HCT116 (cell line): ENCODE measurements around the gene RAPGEF1. TPM values are rescaled to one million over a fixed set of nuclear protein-coding genes. Genes with fewer than 3 reads are reported as not detected.
A peak's percentile ranks its signal among the peaks of the same experiment; 100 is the strongest.

Experiments used
- ATAC-seq: fragments of 200-7000 bp; cut with Tn5 transposase; 2 replicates; pipeline ENCODE4 v1.9.1; 2020; ENCODE audit warnings: mild to moderate bottlenecking, moderate library complexity
- BruUV-seq: library from RNA; stranded (reverse); fragments of 400-500 nt; replicated peaks from 2 replicates; lab custom pipeline; 2021; lab: Mats Ljungman, UMichigan
- CTCF ChIA-PET: fragments of 300-600 bp; sonication (Branson Sonifier 250); formaldehyde crosslinking; loops from one replicate; lab custom pipeline; 2021; ENCODE audit warnings: antibody characterized with exemption; lab: Charles Lee
- POLR2A ChIA-PET: fragments of 300-600, 350-600 bp; sonication (Branson Sonifier 250); formaldehyde crosslinking; loops from one replicate; lab custom pipeline; 2021; ENCODE audit warnings: antibody characterized with exemption; lab: Charles Lee
- RAD21 ChIA-PET, 2 experiments: fragments of 300-600 bp; sonication (Branson Sonifier 250); formaldehyde crosslinking; loops; one replicate each; lab custom pipeline; 2023; ENCODE audit warnings: low total read pairs in 2 of 2; ENCODE audit not compliant: uncharacterized antibody in 2 of 2, unreplicated experiment in 2 of 2, low non-redundant PET in 1 of 2; lab: Charles Lee
- DNase-seq: peaks from one replicate; pipeline ENCODE4 v3.0.0-alpha.2; 2010; ENCODE audit warnings: low read depth, low spot score
- H2AFZ ChIP-seq: fragments of 200-600 bp; shearing (Covaris generic), sonication (generic); 2 replicates; pipeline ENCODE4 v1.6.1; 2017; ENCODE audit warnings: low read depth, mixed run types, mixed read lengths, antibody characterized with exemption, low read length; ENCODE audit not compliant: poor library complexity, severe bottlenecking
- H3K27ac ChIP-seq: 2 replicates; pipeline ENCODE4 v1.5.1; 2012; ENCODE audit warnings: low read depth, low read length
- H3K27me3 ChIP-seq: fragments of 200-600 bp; sonication (generic); 2 replicates; pipeline ENCODE4 v1.6.1; 2016; ENCODE audit warnings: mixed run types, low read length, mixed read lengths; ENCODE audit not compliant: insufficient read depth
- H3K36me3 ChIP-seq, 2 experiments: fragments of 200-500 bp in 1 of 2; fragments of 200-600 bp in 1 of 2; sonication (Bioruptor generic) in 1 of 2; sonication (generic) in 1 of 2; 2 replicates each; pipeline versions ENCODE4 v1.5.1 to v1.6.1; 2014 to 2016; ENCODE audit warnings: low read length in 2 of 2, inconsistent platforms in 1 of 2, mixed read lengths in 1 of 2, mixed run types in 1 of 2; ENCODE audit not compliant: insufficient read depth in 2 of 2, control insufficient read depth in 1 of 2
- H3K4me1 ChIP-seq, 2 experiments: fragments of 200-600 bp in 1 of 2; sonication (generic) in 1 of 2; 2 replicates each; pipeline versions ENCODE4 v1.5.1 to v1.6.1; 2012 to 2017; ENCODE audit warnings: low read length in 2 of 2, inconsistent platforms in 1 of 2, mild to moderate bottlenecking in 1 of 2, mixed read lengths in 1 of 2, mixed run types in 1 of 2, moderate library complexity in 1 of 2; ENCODE audit not compliant: insufficient read depth in 2 of 2, control insufficient read depth in 1 of 2
- H3K4me2 ChIP-seq: fragments of 200-600 bp; sonication (generic); 2 replicates; pipeline ENCODE4 v1.6.1; 2017; ENCODE audit warnings: mixed run types, low read length, mixed read lengths
- H3K4me3 ChIP-seq, 2 experiments: fragments of 200-600 bp in 1 of 2; sonication (generic) in 1 of 2; replicated peaks in 1 of 2; 2 replicates each; pipeline ENCODE4 v1.5.1; 2011 to 2016; ENCODE audit warnings: low read length in 2 of 2, control low read depth in 1 of 2, low read depth in 1 of 2, mild to moderate bottlenecking in 1 of 2, mixed read lengths in 1 of 2, mixed run types in 1 of 2
- H3K79me2 ChIP-seq: fragments of 200-600 bp; sonication (generic); 2 replicates; pipeline ENCODE4 v1.6.1; 2017; ENCODE audit warnings: mild to moderate bottlenecking, mixed run types, low read length, moderate library complexity, mixed read lengths; ENCODE audit not compliant: insufficient read depth
- H3K9ac ChIP-seq: fragments of 200-600 bp; sonication (generic); 2 replicates; pipeline ENCODE4 v1.6.1; 2016; ENCODE audit warnings: low read length, mixed read lengths
- H3K9me2 ChIP-seq: fragments of 200-600 bp; sonication (generic), shearing (Covaris generic); 2 replicates; pipeline ENCODE4 v1.6.1; 2017; ENCODE audit warnings: mixed run types, mild to moderate bottlenecking, moderate library complexity; ENCODE audit not compliant: insufficient read depth
- H3K9me3 ChIP-seq, 2 experiments: fragments of 200-500 bp in 1 of 2; fragments of 200-600 bp in 1 of 2; sonication (Bioruptor generic) in 1 of 2; sonication (generic) in 1 of 2; 2 replicates each; pipeline ENCODE4 v1.6.1; 2014 to 2017; ENCODE audit warnings: low read length in 2 of 2, mixed read lengths in 2 of 2, inconsistent platforms in 1 of 2, low read depth in 1 of 2, mild to moderate bottlenecking in 1 of 2, mixed run types in 1 of 2, moderate library complexity in 1 of 2; ENCODE audit not compliant: control insufficient read depth in 1 of 2, insufficient read depth in 1 of 2
- H4K20me1 ChIP-seq: fragments of 200-600 bp; sonication (generic), shearing (Covaris generic); 2 replicates; pipeline ENCODE4 v1.6.1; 2017; ENCODE audit warnings: mixed run types, mild to moderate bottlenecking, moderate library complexity; ENCODE audit not compliant: insufficient read depth
- CBX3 ChIP-seq: IDR thresholded peaks from 2 replicates; pipeline ENCODE4 v1.6.1; 2012; ENCODE audit warnings: low read depth
- CEBPB ChIP-seq: IDR thresholded peaks from 2 replicates; pipeline ENCODE4 v1.6.1; 2012; ENCODE audit warnings: low read depth
- EGR1 ChIP-seq: IDR thresholded peaks from 2 replicates; pipeline ENCODE4 v1.6.1; 2012; ENCODE audit warnings: low read depth
- EZH2 ChIP-seq: fragments of 200-600 bp; sonication (generic); IDR thresholded peaks from 2 replicates; pipeline ENCODE4 v1.6.1; 2017; ENCODE audit warnings: antibody characterized with exemption, mixed run types
- EZH2phosphoT487 ChIP-seq: fragments of 200-600 bp; IDR thresholded peaks from 2 replicates; pipeline ENCODE4 v1.6.1; 2018; ENCODE audit warnings: antibody characterized with exemption, borderline replicate concordance
- JUND ChIP-seq: IDR thresholded peaks from 2 replicates; pipeline ENCODE4 v1.6.1; 2012
- POLR2A ChIP-seq: IDR thresholded peaks from 2 replicates; pipeline ENCODE4 v1.7.0; 2011; ENCODE audit warnings: borderline replicate concordance; ENCODE audit not compliant: insufficient read depth, insufficient read length; ENCODE audit errors: extremely low read depth
- POLR2AphosphoS5 ChIP-seq: IDR thresholded peaks from 2 replicates; pipeline ENCODE4 v1.6.1; 2011; ENCODE audit warnings: mild to moderate bottlenecking, low read depth, low read length, moderate library complexity
- RAD21 ChIP-seq: IDR thresholded peaks from 2 replicates; pipeline ENCODE4 v1.6.1; 2012; ENCODE audit warnings: low read depth, mild to moderate bottlenecking
- ZFX ChIP-seq: fragments of 450-650 bp; IDR thresholded peaks from 2 replicates; pipeline ENCODE4 v1.6.1; 2017
- ZNF274 ChIP-seq: fragments of 200-500 bp; sonication (Bioruptor generic); IDR thresholded peaks from 2 replicates; pipeline ENCODE4 v1.6.1; 2014; ENCODE audit warnings: mild to moderate bottlenecking, low read depth, low read length, inconsistent platforms
- intact Hi-C: fragments of 100-400 bp; cut with micrococcal nuclease; formaldehyde crosslinking; loops from 2 replicates; pipeline ENCODE4 v1.10.0; 2022
- total RNA-seq: library from RNA; stranded (reverse); gene quantifications from one replicate; pipeline ENCODE4 v1.2.1, GENCODE V29; 2021; ENCODE audit not compliant: unreplicated experiment
- TF ChIP-seq, protein P1 (sequence below): IDR thresholded peaks from 2 replicates; pipeline ENCODE4 v1.6.1; 2011; ENCODE audit warnings: mild to moderate bottlenecking, low read length, moderate library complexity; ENCODE audit not compliant: insufficient replicate concordance; ENCODE audit errors: extremely low read depth
- TF ChIP-seq, protein P2 (sequence below), 3 experiments: fragments of 200-600 bp in 1 of 3; sonication (generic) in 1 of 3; IDR thresholded peaks in 2 of 3; conservative IDR thresholded peaks in 1 of 3; 2 replicates each; pipeline ENCODE4 v1.5.1; 2012 to 2017; ENCODE audit warnings: low read depth in 2 of 3, low read length in 2 of 3, antibody characterized with exemption in 1 of 3, borderline replicate concordance in 1 of 3, control low read depth in 1 of 3, mild to moderate bottlenecking in 1 of 3, mixed read lengths in 1 of 3, mixed run types in 1 of 3, moderate library complexity in 1 of 3; ENCODE audit not compliant: insufficient read depth in 1 of 3
- TF ChIP-seq, protein P3 (sequence below): IDR thresholded peaks from 2 replicates; pipeline ENCODE4 v1.6.1; 2012

The RAPGEF1 gene
- total RNA-seq, 1 experiment from 2014 or later = 43.0 TPM

DNA sequence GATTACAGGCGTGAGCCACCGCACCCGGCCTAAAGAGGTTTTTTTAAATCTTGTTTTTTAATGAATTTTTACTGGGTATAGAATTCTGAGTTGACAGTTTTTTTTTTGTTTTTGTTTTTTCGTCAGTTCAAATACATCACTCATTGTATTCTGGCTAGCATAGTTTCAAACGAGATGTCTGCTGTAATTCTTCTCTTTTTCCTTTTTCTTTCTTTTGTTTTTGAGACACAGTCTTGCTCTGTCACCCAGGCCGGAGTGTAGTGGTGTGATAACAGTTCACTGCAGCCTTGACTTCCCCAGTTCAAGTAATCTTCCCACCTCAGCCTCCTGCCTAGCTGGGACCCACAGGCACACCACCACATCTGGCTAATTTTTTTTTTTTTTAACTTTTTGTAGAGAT, 196.7 kb downstream of the RAPGEF1 start:
- ChIA-PET POLR2A (no interaction called here), CTCF (no interaction called here), RAD21 (no interaction called here)
- intact Hi-C loops = no loop called here
- Histone ChIP-seq H3K4me2 (no peak overlapping the region), H3K9me3 (peaks cover 0 to 12% of the 10 kb centered on the region in 2 experiments; a peak in 2 of 4 replicates), H3K9ac (no peak overlapping the region), H3K9me2 (no peaks in the 10 kb centered on the region), H3K79me2 (no peaks in the 10 kb centered on the region), H3K4me3 (no peak overlapping the region), H4K20me1 (no peaks in the 10 kb centered on the region), H3K27me3 (no peaks in the 10 kb centered on the region), H3K27ac (no peak overlapping the region), H2AFZ (no peak overlapping the region), H3K4me1 (peaks cover 3 to 9% of the 10 kb centered on the region in 2 experiments; a peak in 1 of 4 replicates), H3K36me3 (no peaks in the 10 kb centered on the region)
- ATAC-seq (no peak), DNase-seq (no peak)
- TF ChIP-seq EZH2 = no peak
- peak; percentile 84 for TF ChIP-seq CBX3
- TF ChIP-seq EZH2phosphoT487 = no peak
- no peak for TF ChIP-seq ZNF274
- TF ChIP-seq, protein P1, sequence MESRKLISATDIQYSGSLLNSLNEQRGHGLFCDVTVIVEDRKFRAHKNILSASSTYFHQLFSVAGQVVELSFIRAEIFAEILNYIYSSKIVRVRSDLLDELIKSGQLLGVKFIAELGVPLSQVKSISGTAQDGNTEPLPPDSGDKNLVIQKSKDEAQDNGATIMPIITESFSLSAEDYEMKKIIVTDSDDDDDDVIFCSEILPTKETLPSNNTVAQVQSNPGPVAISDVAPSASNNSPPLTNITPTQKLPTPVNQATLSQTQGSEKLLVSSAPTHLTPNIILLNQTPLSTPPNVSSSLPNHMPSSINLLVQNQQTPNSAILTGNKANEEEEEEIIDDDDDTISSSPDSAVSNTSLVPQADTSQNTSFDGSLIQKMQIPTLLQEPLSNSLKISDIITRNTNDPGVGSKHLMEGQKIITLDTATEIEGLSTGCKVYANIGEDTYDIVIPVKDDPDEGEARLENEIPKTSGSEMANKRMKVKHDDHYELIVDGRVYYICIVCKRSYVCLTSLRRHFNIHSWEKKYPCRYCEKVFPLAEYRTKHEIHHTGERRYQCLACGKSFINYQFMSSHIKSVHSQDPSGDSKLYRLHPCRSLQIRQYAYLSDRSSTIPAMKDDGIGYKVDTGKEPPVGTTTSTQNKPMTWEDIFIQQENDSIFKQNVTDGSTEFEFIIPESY = no peak
- BruUV-seq = no TSS peak

DNA sequence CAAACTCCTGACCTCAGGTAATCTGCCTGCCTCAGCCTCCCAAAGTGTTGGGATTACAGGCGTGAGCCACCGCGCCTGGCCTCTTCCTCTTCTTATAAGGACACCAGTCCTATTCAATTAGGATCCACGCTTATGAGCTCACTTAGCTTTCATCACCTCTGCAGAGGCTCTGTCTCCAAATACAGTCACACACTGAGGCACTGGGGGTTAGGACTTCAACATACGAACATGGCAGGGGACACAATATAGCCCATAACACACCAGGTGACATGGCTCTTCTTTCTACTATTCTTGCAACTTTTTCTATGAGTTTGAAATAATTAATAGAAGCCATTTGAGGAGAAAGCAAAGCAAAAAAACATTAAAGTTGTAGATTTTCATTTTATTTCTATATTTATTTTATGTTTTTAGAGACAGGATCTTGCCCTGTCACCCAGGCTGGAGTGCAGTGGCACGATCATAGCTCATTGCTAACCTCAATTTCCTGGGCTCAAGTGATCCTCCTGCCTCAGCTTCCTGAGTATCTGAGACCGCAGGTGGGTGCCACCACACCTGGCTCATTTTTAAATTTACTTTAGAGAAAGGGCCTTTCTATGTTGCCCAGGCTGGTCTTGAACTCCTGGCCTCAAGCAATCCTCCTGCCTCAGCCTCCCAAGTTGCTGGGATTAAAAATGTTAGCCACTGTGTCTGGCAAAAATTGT, 200.5 kb downstream of the RAPGEF1 start:
- ChIA-PET POLR2A (no interaction called here), CTCF (no interaction called here), RAD21 (no interaction called here)
- Histone ChIP-seq H4K20me1 (no peaks in the 10 kb centered on the region), H3K27me3 (no peaks in the 10 kb centered on the region), H3K9me3 (peaks cover 0 to 10% of the 10 kb centered on the region in 2 experiments; a peak in 2 of 4 replicates), H3K36me3 (no peaks in the 10 kb centered on the region), H3K79me2 (no peaks in the 10 kb centered on the region), H2AFZ (no peak overlapping the region), H3K4me1 (no peaks in the 10 kb centered on the region), H3K4me3 (no peak overlapping the region), H3K9ac (no peak overlapping the region), H3K4me2 (no peak overlapping the region), H3K27ac (no peak overlapping the region), H3K9me2 (no peaks in the 10 kb centered on the region)
- ATAC-seq = no peak
- intact Hi-C loops = no loop called here
- no peak for TF ChIP-seq RAD21
- no peak for TF ChIP-seq JUND
- TF ChIP-seq ZNF274 = no peak
- no peak for TF ChIP-seq ZFX
- no peak for TF ChIP-seq POLR2A
- TF ChIP-seq EZH2 = no peak
- TF ChIP-seq, protein P2, sequence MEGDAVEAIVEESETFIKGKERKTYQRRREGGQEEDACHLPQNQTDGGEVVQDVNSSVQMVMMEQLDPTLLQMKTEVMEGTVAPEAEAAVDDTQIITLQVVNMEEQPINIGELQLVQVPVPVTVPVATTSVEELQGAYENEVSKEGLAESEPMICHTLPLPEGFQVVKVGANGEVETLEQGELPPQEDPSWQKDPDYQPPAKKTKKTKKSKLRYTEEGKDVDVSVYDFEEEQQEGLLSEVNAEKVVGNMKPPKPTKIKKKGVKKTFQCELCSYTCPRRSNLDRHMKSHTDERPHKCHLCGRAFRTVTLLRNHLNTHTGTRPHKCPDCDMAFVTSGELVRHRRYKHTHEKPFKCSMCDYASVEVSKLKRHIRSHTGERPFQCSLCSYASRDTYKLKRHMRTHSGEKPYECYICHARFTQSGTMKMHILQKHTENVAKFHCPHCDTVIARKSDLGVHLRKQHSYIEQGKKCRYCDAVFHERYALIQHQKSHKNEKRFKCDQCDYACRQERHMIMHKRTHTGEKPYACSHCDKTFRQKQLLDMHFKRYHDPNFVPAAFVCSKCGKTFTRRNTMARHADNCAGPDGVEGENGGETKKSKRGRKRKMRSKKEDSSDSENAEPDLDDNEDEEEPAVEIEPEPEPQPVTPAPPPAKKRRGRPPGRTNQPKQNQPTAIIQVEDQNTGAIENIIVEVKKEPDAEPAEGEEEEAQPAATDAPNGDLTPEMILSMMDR (IDR thresholded peaks at IDR 0.05 in 2 of 3, conservative IDR thresholded peaks at IDR 0.05 in 1 of 3; ENCODE audit: borderline replicate concordance in 1 of 3, insufficient read depth in 1 of 3, low read depth in 2 of 3, low read length in 2 of 3) = no peak
- TF ChIP-seq, protein P3, sequence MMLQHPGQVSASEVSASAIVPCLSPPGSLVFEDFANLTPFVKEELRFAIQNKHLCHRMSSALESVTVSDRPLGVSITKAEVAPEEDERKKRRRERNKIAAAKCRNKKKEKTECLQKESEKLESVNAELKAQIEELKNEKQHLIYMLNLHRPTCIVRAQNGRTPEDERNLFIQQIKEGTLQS = no peak
- no peak for TF ChIP-seq EGR1
- no peak for TF ChIP-seq CEBPB
- TF ChIP-seq POLR2AphosphoS5 = no peak
- no peak for TF ChIP-seq CBX3
- no peak for DNase-seq
- no TSS peak for BruUV-seq
